Stimulated activated naive B cell treated with anti-CD40 and anti-IgM and Interleukin-4, amounts not matched to agents 10 μg/mL and 1 μg/mL and 100 μg/mL, for 72 hours (primary cell): ENCODE data around the gene BOLA1.
"Not testable (repeated sequence)": the region's sequence is repeated elsewhere in the genome, so short reads cannot be mapped to it uniquely, and the experiment has no call there.

Experiments used
- ATAC-seq, 2 donors: fragments of 150-1000 bp; cut with Tn5 transposase; replicated peaks; 2 replicates each; pipeline ENCODE4 v1.10.0; 2021; ENCODE audit warnings: moderate library complexity in 1 of 2
- DNase-seq: peaks from one replicate; pipeline ENCODE4 v3.0.0; 2021
- H3K27ac Mint-ChIP-seq: one replicate; pipeline ENCODE4 v1.8.0; 2022; ENCODE audit warnings: mild to moderate bottlenecking, mixed read lengths
- H3K27me3 Mint-ChIP-seq, 2 donors: one replicate each; pipeline ENCODE4 v1.8.0; 2022; ENCODE audit warnings: mixed read lengths in 2 of 2
- H3K36me3 Mint-ChIP-seq, 2 donors: one replicate each; pipeline ENCODE4 v1.8.0; 2022; ENCODE audit warnings: mixed read lengths in 2 of 2, mild to moderate bottlenecking in 1 of 2
- H3K4me1 Mint-ChIP-seq, 2 donors: one replicate each; pipeline ENCODE4 v1.8.0; 2022; ENCODE audit warnings: mixed read lengths in 2 of 2, mild to moderate bottlenecking in 1 of 2
- H3K4me3 Mint-ChIP-seq, 2 donors: one replicate each; pipeline ENCODE4 v1.8.0; 2022; ENCODE audit warnings: mild to moderate bottlenecking in 2 of 2, mixed read lengths in 2 of 2, moderate library complexity in 1 of 2
- H3K9me3 Mint-ChIP-seq, 2 donors: one replicate each; pipeline ENCODE4 v1.8.0; 2022; ENCODE audit warnings: mixed read lengths in 2 of 2, mild to moderate bottlenecking in 1 of 2

BOLA1 gene

GRCh38 chr1:149899460-149900284 lies at the start of gene BOLA1:
Gene BOLA1, plus strand, starts transcription at chr1:149899568. Its CDS starts 492 bp downstream, at chr1:149900060.
- H3K4me3 Mint-ChIP-seq, result peak within 1 kb of the TSS; percentile 85 to 88
- peaks cover 8% of the 10 kb centered on the region in 2 donors for H3K9me3 Mint-ChIP-seq
- H3K4me1 Mint-ChIP-seq, result peaks cover 14 to 21% of the 10 kb centered on the region in 2 donors
- H3K27ac Mint-ChIP-seq, result peak within 1 kb of the TSS; percentile 91
- no peaks in the 10 kb centered on the region for H3K27me3 Mint-ChIP-seq
- DNase-seq, result peak; percentile 84
- H3K36me3 Mint-ChIP-seq, result peaks cover 7 to 13% of the 10 kb centered on the region in 2 donors
- ATAC-seq, result peak; percentile 99

GRCh38 chr1:149849947-149850360 lies 49.4 kb upstream of the BOLA1 start:
- peaks cover 0 to 5% of the 10 kb centered on the region in 2 donors for H3K9me3 Mint-ChIP-seq
- peaks cover 14 to 32% of the 10 kb centered on the region in 2 donors for H3K36me3 Mint-ChIP-seq
- H3K4me1 Mint-ChIP-seq, result peaks cover 29 to 41% of the 10 kb centered on the region in 2 donors
- H3K4me3 Mint-ChIP-seq, result peak overlapping the region; percentile 84 to 88
- no peaks in the 10 kb centered on the region for H3K27me3 Mint-ChIP-seq
- no peak for ATAC-seq
- DNase-seq, result no peak
- H3K27ac Mint-ChIP-seq, result peak overlapping the region; percentile 91

GRCh38 chr1:149850732-149851345 lies 48.5 kb upstream of the BOLA1 start:
- H3K27ac Mint-ChIP-seq, H3K27me3 Mint-ChIP-seq, H3K9me3 Mint-ChIP-seq, H3K4me3 Mint-ChIP-seq, DNase-seq: not testable (repeated sequence)
- H3K36me3 Mint-ChIP-seq, result peaks cover 13 to 24% of the 10 kb centered on the region in 2 donors
- peaks cover 20 to 33% of the 10 kb centered on the region in 2 donors for H3K4me1 Mint-ChIP-seq
- ATAC-seq, result peak; percentile 70 to 75

GRCh38 chr1:149851585-149852213 lies 47.7 kb upstream of the BOLA1 start:
- H3K4me3 Mint-ChIP-seq, H3K27ac Mint-ChIP-seq, H3K9me3 Mint-ChIP-seq, DNase-seq, H3K27me3 Mint-ChIP-seq: not testable (repeated sequence)
- H3K36me3 Mint-ChIP-seq, result peaks cover 8 to 21% of the 10 kb centered on the region in 2 donors
- peak; percentile 60 to 64 for ATAC-seq
- H3K4me1 Mint-ChIP-seq, result peaks cover 18 to 29% of the 10 kb centered on the region in 2 donors

GRCh38 chr1:149852263-149852662 lies 47.1 kb upstream of the BOLA1 start:
- Mint-ChIP-seq H3K36me3 (peaks cover 3 to 15% of the 10 kb centered on the region in 2 donors), H3K4me1 (peaks cover 15 to 23% of the 10 kb centered on the region in 2 donors)
- H3K27ac Mint-ChIP-seq, H3K27me3 Mint-ChIP-seq, DNase-seq, H3K9me3 Mint-ChIP-seq, H3K4me3 Mint-ChIP-seq: not testable (repeated sequence)
- peak; percentile 14 to 24 for ATAC-seq

GRCh38 chr1:149860271-149860670 lies 39.1 kb upstream of the BOLA1 start:
- not testable (repeated sequence) for H3K27ac Mint-ChIP-seq, DNase-seq, H3K9me3 Mint-ChIP-seq, H3K27me3 Mint-ChIP-seq, H3K36me3 Mint-ChIP-seq, H3K4me3 Mint-ChIP-seq, H3K4me1 Mint-ChIP-seq
- ATAC-seq, result peak; percentile 10 to 14

GRCh38 chr1:149860684-149861496 lies 38.5 kb upstream of the BOLA1 start:
- DNase-seq, H3K36me3 Mint-ChIP-seq, H3K27me3 Mint-ChIP-seq, H3K4me3 Mint-ChIP-seq, H3K4me1 Mint-ChIP-seq, H3K9me3 Mint-ChIP-seq, H3K27ac Mint-ChIP-seq: not testable (repeated sequence)
- peak; percentile 80 to 81 for ATAC-seq

- not testable (repeated sequence) for H3K27me3 Mint-ChIP-seq, H3K9me3 Mint-ChIP-seq, DNase-seq, H3K36me3 Mint-ChIP-seq, H3K4me3 Mint-ChIP-seq, H3K27ac Mint-ChIP-seq, H3K4me1 Mint-ChIP-seq
- ATAC-seq, result peak; percentile 17 to 23
These were observed 37.8 kb upstream of the BOLA1 start for GRCh38 chr1:149861497-149862054.

GRCh38 chr1:149866887-149867286 lies 32.5 kb upstream of the BOLA1 start:
- not testable (repeated sequence) for DNase-seq, H3K4me1 Mint-ChIP-seq, H3K27ac Mint-ChIP-seq, ATAC-seq, H3K9me3 Mint-ChIP-seq, H3K4me3 Mint-ChIP-seq, H3K36me3 Mint-ChIP-seq, H3K27me3 Mint-ChIP-seq

- H3K4me3 Mint-ChIP-seq, H3K4me1 Mint-ChIP-seq, H3K27me3 Mint-ChIP-seq, DNase-seq, ATAC-seq, H3K36me3 Mint-ChIP-seq, H3K27ac Mint-ChIP-seq, H3K9me3 Mint-ChIP-seq: not testable (repeated sequence)
These were observed 26.3 kb upstream of the BOLA1 start for GRCh38 chr1:149873060-149873459.

- H3K27ac Mint-ChIP-seq, result no peak overlapping the region
- no peak for DNase-seq
- no peak for ATAC-seq
- no peaks in the 10 kb centered on the region for H3K36me3 Mint-ChIP-seq
- no peaks in the 10 kb centered on the region for H3K27me3 Mint-ChIP-seq
- no peak overlapping the region for H3K4me3 Mint-ChIP-seq
- H3K4me1 Mint-ChIP-seq, result peaks cover 8 to 11% of the 10 kb centered on the region in 2 donors
- H3K9me3 Mint-ChIP-seq, result no peaks in the 10 kb centered on the region
These were observed 22.0 kb upstream of the BOLA1 start for GRCh38 chr1:149877211-149877946.

GRCh38 chr1:149879556-149879955 lies 19.8 kb upstream of the BOLA1 start:
- H3K4me3 Mint-ChIP-seq, result no peak overlapping the region
- H3K27ac Mint-ChIP-seq, result no peak overlapping the region
- no peak for DNase-seq
- peaks cover 11 to 16% of the 10 kb centered on the region in 2 donors for H3K4me1 Mint-ChIP-seq
- no peaks in the 10 kb centered on the region for H3K9me3 Mint-ChIP-seq
- ATAC-seq, result peak in 1 of 2 donors; percentile 65
- no peaks in the 10 kb centered on the region for H3K27me3 Mint-ChIP-seq
- no peaks in the 10 kb centered on the region for H3K36me3 Mint-ChIP-seq

- peak overlapping the region; percentile 20 for H3K27ac Mint-ChIP-seq
- no peaks in the 10 kb centered on the region for H3K27me3 Mint-ChIP-seq
- no peak overlapping the region for H3K4me3 Mint-ChIP-seq
- no peaks in the 10 kb centered on the region for H3K9me3 Mint-ChIP-seq
- H3K4me1 Mint-ChIP-seq, result peaks cover 11 to 16% of the 10 kb centered on the region in 2 donors
- ATAC-seq, result no peak
- no peak for DNase-seq
- H3K36me3 Mint-ChIP-seq, result no peaks in the 10 kb centered on the region
These were observed 17.5 kb upstream of the BOLA1 start for GRCh38 chr1:149881876-149882275.
